Jurkat, Clone E6-1 (cell line): Measurements from ENCODE around the gene SHANK3. TPM values are rescaled to one million over a fixed set of nuclear protein-coding genes. Genes with fewer than 3 reads are reported as not detected.
"Not testable (repeated sequence)": the region's sequence is repeated elsewhere in the genome, so short reads cannot be mapped to it uniquely, and the experiment has no call there.

Experiments used
- DNase-seq: peaks from one replicate; pipeline ENCODE4 v3.0.0-alpha.2; 2011; ENCODE audit warnings: low read depth, low spot score
- H3K4me3 ChIP-seq: 2 replicates; pipeline ENCODE4 v1.5.1; 2011; ENCODE audit warnings: mild to moderate bottlenecking, low read length, control low read depth, moderate library complexity
- polyA plus RNA-seq: library from polyadenylated mRNA; unstranded; fragments of >200 nt; gene quantifications from one replicate; pipeline ENCODE4 v1.2.1, GENCODE V29; 2012; ENCODE audit warnings: missing spikeins; ENCODE audit not compliant: insufficient read length, insufficient read depth

Gene SHANK3
- 6.3 TPM for polyA plus RNA-seq

GRCh38 chr22:50672471-50673230 is at the start of gene SHANK3:
Gene SHANK3, plus strand, starts transcription at chr22:50672823.
- peak; percentile 35 for DNase-seq
- H3K4me3 ChIP-seq = no peak within 1 kb of the TSS

GRCh38 chr22:50624347-50625130 is 48.1 kb upstream of the SHANK3 start:
- no peak overlapping the region for H3K4me3 ChIP-seq
- no peak for DNase-seq

- no peak for DNase-seq
- no peak overlapping the region for H3K4me3 ChIP-seq
These were observed 47.5 kb upstream of the SHANK3 start for GRCh38 chr22:50625131-50625567.

GRCh38 chr22:50625568-50626313 is 46.9 kb upstream of the SHANK3 start:
- H3K4me3 ChIP-seq = no peak overlapping the region
- no peak for DNase-seq

- no peak overlapping the region; the same call in 1 of the 2 replicates for H3K4me3 ChIP-seq
- DNase-seq = no peak
These were observed 46.2 kb upstream of the SHANK3 start for GRCh38 chr22:50626314-50626849.

- H3K4me3 ChIP-seq = peak overlapping the region; percentile 55
- DNase-seq = no peak
These were observed 45.6 kb upstream of the SHANK3 start for GRCh38 chr22:50626850-50627641.

- DNase-seq = peak; percentile 67
These were observed 44.7 kb upstream of the SHANK3 start, which contains the start of gene ARSA for GRCh38 chr22:50627642-50628542. Gene ARSA, minus strand, starts transcription at chr22:50628152. Its CDS starts 373 bp downstream, at chr22:50627779.

GRCh38 chr22:50628543-50629134 is 44.0 kb upstream of the SHANK3 start:
- H3K4me3 ChIP-seq = peak overlapping the region; percentile 55
- peak; percentile 33 for DNase-seq

More at GRCh38 chr22:50627642-50628542, 44.7 kb upstream of the SHANK3 start, which contains the start of gene ARSA:
- H3K4me3 ChIP-seq = peak within 1 kb of the TSS; percentile 55

- H3K4me3 ChIP-seq = no peak overlapping the region
- no peak for DNase-seq
These were observed 42.2 kb upstream of the SHANK3 start for GRCh38 chr22:50630376-50630775.

- DNase-seq = no peak
- H3K4me3 ChIP-seq = no peak overlapping the region
These were observed 39.5 kb upstream of the SHANK3 start for GRCh38 chr22:50633086-50633485.

GRCh38 chr22:50633771-50634170 is 38.9 kb upstream of the SHANK3 start:
- no peak for DNase-seq

GRCh38 chr22:50635591-50635990 is 37.0 kb upstream of the SHANK3 start:
- no peak overlapping the region for H3K4me3 ChIP-seq
- no peak for DNase-seq

More at GRCh38 chr22:50633771-50634170, 38.9 kb upstream of the SHANK3 start:
- H3K4me3 ChIP-seq = no peak overlapping the region

GRCh38 chr22:50640296-50640695 is 32.3 kb upstream of the SHANK3 start:
- DNase-seq, H3K4me3 ChIP-seq: not testable (repeated sequence)

- no peak for DNase-seq
These were observed 31.6 kb upstream of the SHANK3 start for GRCh38 chr22:50640857-50641647.

GRCh38 chr22:50641696-50642607 is 30.7 kb upstream of the SHANK3 start:
- no peak overlapping the region for H3K4me3 ChIP-seq
- no peak for DNase-seq

More at GRCh38 chr22:50640857-50641647, 31.6 kb upstream of the SHANK3 start:
- H3K4me3 ChIP-seq = no peak overlapping the region
